Measurements from ENCODE around the gene ANG.

- no peak for TF ChIP-seq KDM1A (IDR thresholded peaks at IDR 0.05; ENCODE audit: borderline replicate concordance)
- no peak for TF ChIP-seq ZNF384 (IDR thresholded peaks at IDR 0.05; ENCODE audit: borderline replicate concordance, low read depth, low read length)
- no peak for TF ChIP-seq CTCF (IDR thresholded peaks at IDR 0.05 in 2 of 3, conservative IDR thresholded peaks at IDR 0.05 in 1 of 3; ENCODE audit: control insufficient read depth in 2 of 3, extremely low read depth in 1 of 3, insufficient read depth in 1 of 3, low read depth in 3 of 3, low read length in 3 of 3)
- no peak for TF ChIP-seq RAD21 (IDR thresholded peaks at IDR 0.05; ENCODE audit: insufficient read depth, low read depth, low read length)
- no peak for TF ChIP-seq USF2 (IDR thresholded peaks at IDR 0.05; ENCODE audit: borderline replicate concordance, low read depth, low read length)
- TF ChIP-seq TARDBP (IDR thresholded peaks at IDR 0.05; ENCODE audit: borderline replicate concordance) = no peak
- no peak for TF ChIP-seq CHD2 (IDR thresholded peaks at IDR 0.05; ENCODE audit: borderline replicate concordance, low read depth, low read length)
These were observed 11.4 kb downstream of the ANG start for GRCh38 chr14:20699931-20700330.
